Suppressor macrophage treated with lipopolysaccharide for 4 hours (primary cell): ENCODE results near the gene ANKMY2.
A peak's percentile ranks its signal among the peaks of the same experiment; 100 is the strongest.

Experiments
- DNase-seq: peaks from one replicate; pipeline ENCODE4 v3.0.0-alpha.2; 2020

Gene ANKMY2

GRCh38 chr7:16564023-16564380 lies 81.6 kb downstream of the ANKMY2 start:
- no peak for DNase-seq

GRCh38 chr7:16563281-16564022 lies 82.1 kb downstream of the ANKMY2 start:
- DNase-seq = peak; percentile 54

- DNase-seq = no peak
Observed at GRCh38 chr7:16562456-16563220, 82.9 kb downstream of the ANKMY2 start.

GRCh38 chr7:16561943-16562342 lies 83.6 kb downstream of the ANKMY2 start:
- DNase-seq = no peak

- no peak for DNase-seq
Observed at GRCh38 chr7:16559497-16560179, 85.9 kb downstream of the ANKMY2 start.

GRCh38 chr7:16558761-16559302 lies 86.7 kb downstream of the ANKMY2 start:
- no peak for DNase-seq

- no peak for DNase-seq
Observed at GRCh38 chr7:16556359-16556758, 89.2 kb downstream of the ANKMY2 start.

GRCh38 chr7:16554518-16555236 lies 90.9 kb downstream of the ANKMY2 start:
- no peak for DNase-seq

GRCh38 chr7:16550671-16551070 lies 94.9 kb downstream of the ANKMY2 start:
- DNase-seq = no peak
